Activated CD8-positive, alpha-beta memory T cell treated with anti-CD3 and anti-CD28 coated beads for 48 hours (primary cell): ENCODE measurements around the gene AFF3.
"Not testable (repeated sequence)": the region's sequence is repeated elsewhere in the genome, so short reads cannot be mapped to it uniquely, and the experiment has no call there.

Experiments used
- DNase-seq, 3 experiments: peaks; one replicate each; pipeline ENCODE4 v3.0.0-alpha.2; 2020; ENCODE audit warnings: low read depth in 2 of 3, low spot score in 2 of 3

The AFF3 gene

GRCh38 chr2:99977966-99978365 lies 164.4 kb downstream of the AFF3 start:
- no peak for DNase-seq

GRCh38 chr2:99975386-99975785 lies 167.0 kb downstream of the AFF3 start:
- DNase-seq = no peak

GRCh38 chr2:99974682-99975375 lies 167.6 kb downstream of the AFF3 start:
- no peak for DNase-seq

GRCh38 chr2:99974275-99974674 lies 168.1 kb downstream of the AFF3 start:
- no peak for DNase-seq

GRCh38 chr2:99971326-99971900 lies 171.0 kb downstream of the AFF3 start:
- no peak for DNase-seq

GRCh38 chr2:99970292-99970868 lies 172.0 kb downstream of the AFF3 start:
- no peak for DNase-seq

- no peak for DNase-seq
Measured at GRCh38 chr2:99961196-99961913, 181.0 kb downstream of the AFF3 start.

GRCh38 chr2:99960790-99961189 lies 181.6 kb downstream of the AFF3 start:
- no peak for DNase-seq

- no peak for DNase-seq
Measured at GRCh38 chr2:99960291-99960690, 182.1 kb downstream of the AFF3 start.

GRCh38 chr2:99959261-99960014 lies 183.0 kb downstream of the AFF3 start:
- DNase-seq = no peak

- DNase-seq = no peak
Measured at GRCh38 chr2:99957332-99958133, 184.9 kb downstream of the AFF3 start.

GRCh38 chr2:99956232-99957030 lies 186.0 kb downstream of the AFF3 start:
- DNase-seq = no peak

- DNase-seq = no peak
Measured at GRCh38 chr2:99953750-99954149, 188.6 kb downstream of the AFF3 start.

GRCh38 chr2:99949963-99950362 lies 192.4 kb downstream of the AFF3 start:
- no peak for DNase-seq

GRCh38 chr2:99949530-99949929 lies 192.9 kb downstream of the AFF3 start:
- no peak for DNase-seq

GRCh38 chr2:99948010-99948409 lies 194.4 kb downstream of the AFF3 start:
- DNase-seq = no peak

- not testable (repeated sequence) for DNase-seq
Measured at GRCh38 chr2:99947366-99947765, 195.0 kb downstream of the AFF3 start.

- no peak for DNase-seq
Measured at GRCh38 chr2:99944019-99944418, 198.4 kb downstream of the AFF3 start.

GRCh38 chr2:99942561-99943347 lies 199.6 kb downstream of the AFF3 start:
- no peak for DNase-seq
